ENCODE data around the gene SLC9A3. TPM values are rescaled to one million over a fixed set of nuclear protein-coding genes. Genes with fewer than 3 reads are reported as not detected.
A peak's percentile ranks its signal among the peaks of the same experiment; 100 is the strongest.

The SLC9A3 gene
- polyA plus RNA-seq, 1 donor, result 1.8 TPM

GRCh38 chr5:431001-431710 is 93.1 kb downstream of the SLC9A3 start:
- DNase-seq (ENCODE audit: low read depth), result no peak

GRCh38 chr5:430214-430925 is 93.9 kb downstream of the SLC9A3 start:
- no peak for DNase-seq (ENCODE audit: low read depth)

GRCh38 chr5:429453-430188 is 94.6 kb downstream of the SLC9A3 start:
- DNase-seq (ENCODE audit: low read depth), result peak; percentile 39

GRCh38 chr5:428754-429452 is 95.3 kb downstream of the SLC9A3 start:
- DNase-seq (ENCODE audit: low read depth), result no peak

DNA sequence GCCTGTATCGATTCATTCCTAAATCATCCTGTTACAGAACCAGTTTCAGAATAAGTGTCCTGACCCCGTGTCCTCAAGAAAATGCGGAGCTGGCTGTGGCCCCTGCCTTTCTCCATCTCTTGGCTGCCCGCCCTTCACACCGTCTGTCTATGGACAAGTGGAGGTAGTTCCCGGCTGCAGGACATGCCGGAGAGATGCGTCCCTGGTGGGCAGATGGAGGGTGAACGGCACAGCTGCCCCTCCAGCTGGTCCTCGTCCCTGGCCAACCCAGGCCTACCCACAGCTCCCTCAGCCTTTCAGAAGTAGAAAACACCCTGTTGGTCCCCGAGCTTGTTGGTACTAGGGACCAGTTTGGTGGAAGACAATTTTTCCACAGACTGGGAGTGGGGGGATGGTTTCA is 96.0 kb downstream of the SLC9A3 start:
- no peak for DNase-seq (ENCODE audit: low read depth)

DNA sequence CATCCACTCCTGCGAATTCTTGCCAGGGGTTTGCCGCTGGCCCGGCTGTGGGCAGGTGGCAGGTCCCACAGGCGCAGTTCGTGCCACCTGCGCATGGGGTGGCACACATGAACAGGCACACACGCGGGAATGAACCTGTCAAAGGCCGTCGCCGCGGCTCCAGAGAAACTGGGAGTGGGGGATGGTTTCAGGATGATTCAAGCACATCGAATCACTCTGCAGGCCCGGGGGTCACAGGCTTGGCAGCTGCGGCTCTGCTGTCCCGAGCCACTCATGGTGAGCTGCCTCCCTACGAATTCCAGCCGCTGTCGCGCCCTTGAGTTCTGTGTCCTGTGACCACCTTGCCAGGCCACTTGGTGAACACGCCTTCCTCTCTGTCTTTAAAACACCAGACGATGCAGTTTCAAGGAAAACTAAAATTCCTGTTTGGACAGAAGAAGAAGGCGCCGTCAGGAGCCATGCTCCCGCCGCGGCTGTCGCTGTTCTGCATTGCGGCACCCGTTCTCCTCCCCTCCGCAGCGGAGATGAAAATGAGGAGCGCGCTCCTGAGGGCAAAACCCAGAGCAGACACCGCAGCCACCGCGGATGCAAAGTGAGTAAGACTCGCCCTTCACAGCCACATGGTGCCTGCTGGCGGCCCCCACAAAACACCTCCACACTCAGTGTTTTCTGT is 96.7 kb downstream of the SLC9A3 start:
- DNase-seq (ENCODE audit: low read depth), result no peak

- no peak for DNase-seq (ENCODE audit: low read depth)
Measured at GRCh38 chr5:426392-426976, 97.8 kb downstream of the SLC9A3 start.

DNA sequence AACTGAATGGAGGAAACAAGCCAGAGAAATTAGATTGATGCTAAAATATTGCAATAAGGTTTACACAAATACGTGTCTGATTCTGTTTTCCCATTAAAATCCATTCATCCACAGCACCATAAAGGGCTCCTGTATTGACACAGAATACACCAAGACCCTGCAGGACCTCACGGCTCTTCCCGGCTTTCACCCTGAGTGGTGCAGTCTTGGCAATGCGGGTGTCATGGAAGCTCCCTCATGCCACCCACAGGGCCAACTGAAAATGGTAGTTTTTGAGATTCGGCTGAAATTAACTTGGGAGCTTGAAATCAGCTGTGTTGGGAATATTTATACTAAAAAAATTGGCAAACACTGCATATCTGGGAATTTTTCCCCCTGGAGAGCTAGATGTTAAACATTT is 98.5 kb downstream of the SLC9A3 start:
- DNase-seq (ENCODE audit: low read depth), result no peak

DNA sequence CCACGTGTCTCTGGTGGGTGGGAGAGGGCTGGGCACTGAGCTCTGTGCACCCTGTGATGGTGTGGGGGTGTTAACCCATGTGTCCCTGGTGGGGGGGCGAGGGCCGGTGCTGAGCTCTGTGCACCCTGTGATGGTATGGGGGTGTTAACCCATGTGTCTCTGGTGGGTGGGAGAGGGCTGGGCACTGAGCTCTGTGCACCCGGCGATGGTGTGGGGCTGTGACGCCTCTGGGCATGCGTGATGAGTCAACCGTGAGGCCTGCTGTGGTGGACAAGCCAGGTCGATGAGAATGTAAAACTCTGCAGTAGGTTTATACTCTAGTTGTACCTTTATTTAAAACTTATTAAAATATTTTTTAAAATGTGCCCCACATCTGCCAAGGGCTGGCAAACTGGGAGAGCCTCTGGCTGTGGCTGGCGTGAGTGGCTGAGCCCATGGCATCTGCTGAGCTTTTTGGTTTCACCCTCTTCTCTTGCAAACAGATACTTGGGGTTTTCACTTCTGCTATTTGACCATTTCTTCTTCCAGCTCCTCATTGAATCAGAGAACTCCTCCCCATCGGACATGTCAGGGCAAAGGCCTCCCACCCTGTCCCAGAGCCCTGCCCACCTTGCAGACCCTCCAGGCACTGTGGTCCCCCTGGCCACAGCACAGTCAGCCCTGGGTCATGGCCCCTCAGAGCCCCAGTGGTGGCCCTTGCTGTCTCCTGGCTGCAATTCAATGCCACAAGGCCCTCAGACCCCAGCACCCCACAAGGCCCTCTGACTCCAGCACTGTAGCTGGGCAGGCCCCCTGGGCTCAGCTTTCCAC is 99.7 kb downstream of the SLC9A3 start:
- DNase-seq (ENCODE audit: low read depth), result no peak

DNA sequence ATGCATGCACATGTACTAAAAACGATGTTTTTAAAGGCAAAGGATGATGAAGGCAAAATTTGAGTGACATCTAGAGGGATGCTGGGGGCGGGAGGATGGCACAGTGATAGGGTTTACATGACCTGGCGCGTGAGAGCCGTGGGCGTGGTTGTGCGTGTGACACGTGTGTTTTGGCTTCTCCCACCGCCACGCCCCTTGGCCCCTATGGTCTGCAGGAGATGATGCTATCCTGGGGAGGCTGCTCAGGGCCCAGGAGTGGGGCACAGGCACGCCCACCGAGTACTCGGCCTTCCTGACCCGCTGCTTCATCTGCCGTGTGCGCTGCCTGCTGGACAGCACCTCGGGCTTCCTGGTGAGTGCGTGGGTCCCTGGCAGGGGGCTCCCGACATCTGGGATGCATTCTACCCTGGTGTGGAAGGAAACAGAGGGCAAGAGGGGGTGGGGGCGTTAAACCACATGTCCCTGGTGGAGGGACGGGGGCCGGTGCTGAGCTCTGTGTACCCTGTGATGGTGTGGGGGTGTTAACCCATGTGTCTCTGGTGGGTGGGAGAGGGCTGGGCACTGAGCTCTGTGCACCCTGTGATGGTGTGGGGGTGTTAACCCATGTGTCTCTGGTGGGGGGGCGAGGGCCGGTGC is 100.5 kb downstream of the SLC9A3 start:
- DNase-seq (ENCODE audit: low read depth), result no peak

DNA sequence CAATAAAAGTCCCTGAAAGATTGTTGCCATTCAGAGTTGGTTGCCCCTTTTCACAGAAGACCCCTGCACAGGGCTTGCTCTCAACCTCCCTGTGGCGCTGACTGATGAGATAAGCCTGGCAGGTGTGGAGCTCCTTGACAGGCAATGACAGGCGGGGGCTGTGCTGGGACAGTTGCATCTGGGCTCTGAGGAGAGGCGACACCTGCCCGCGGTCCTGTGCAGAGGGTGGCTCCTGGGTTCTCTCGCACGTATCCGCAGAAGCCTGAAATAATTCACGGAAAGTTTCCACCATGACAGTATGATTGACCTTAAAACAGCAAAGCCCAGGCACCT is 101.0 kb downstream of the SLC9A3 start:
- no peak for DNase-seq (ENCODE audit: low read depth)

- no peak for DNase-seq (ENCODE audit: low read depth)
Measured at GRCh38 chr5:422323-423232, 101.7 kb downstream of the SLC9A3 start.

DNA sequence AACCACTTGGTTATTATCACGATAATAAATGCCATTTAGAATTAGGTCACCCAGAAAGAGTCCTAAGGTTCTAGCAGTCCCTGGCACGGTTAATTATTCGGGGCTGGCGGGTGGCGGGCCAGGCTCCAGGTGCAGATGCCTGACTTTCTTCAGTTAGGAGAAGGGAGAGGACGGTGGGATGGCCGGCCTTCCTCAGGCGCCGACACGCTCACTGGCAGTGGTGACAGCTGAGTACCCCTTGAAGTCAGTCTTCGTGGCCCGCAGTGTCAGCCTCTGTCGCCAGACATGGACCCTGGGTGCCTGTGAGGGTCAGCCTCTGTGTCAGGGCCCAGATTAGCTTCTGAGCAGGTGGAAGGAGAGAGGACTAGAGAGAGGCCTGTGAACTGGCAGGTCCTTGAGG is 102.3 kb downstream of the SLC9A3 start:
- no peak for DNase-seq (ENCODE audit: low read depth)

GRCh38 chr5:421287-421880 is 102.9 kb downstream of the SLC9A3 start:
- DNase-seq (ENCODE audit: low read depth), result no peak

DNA sequence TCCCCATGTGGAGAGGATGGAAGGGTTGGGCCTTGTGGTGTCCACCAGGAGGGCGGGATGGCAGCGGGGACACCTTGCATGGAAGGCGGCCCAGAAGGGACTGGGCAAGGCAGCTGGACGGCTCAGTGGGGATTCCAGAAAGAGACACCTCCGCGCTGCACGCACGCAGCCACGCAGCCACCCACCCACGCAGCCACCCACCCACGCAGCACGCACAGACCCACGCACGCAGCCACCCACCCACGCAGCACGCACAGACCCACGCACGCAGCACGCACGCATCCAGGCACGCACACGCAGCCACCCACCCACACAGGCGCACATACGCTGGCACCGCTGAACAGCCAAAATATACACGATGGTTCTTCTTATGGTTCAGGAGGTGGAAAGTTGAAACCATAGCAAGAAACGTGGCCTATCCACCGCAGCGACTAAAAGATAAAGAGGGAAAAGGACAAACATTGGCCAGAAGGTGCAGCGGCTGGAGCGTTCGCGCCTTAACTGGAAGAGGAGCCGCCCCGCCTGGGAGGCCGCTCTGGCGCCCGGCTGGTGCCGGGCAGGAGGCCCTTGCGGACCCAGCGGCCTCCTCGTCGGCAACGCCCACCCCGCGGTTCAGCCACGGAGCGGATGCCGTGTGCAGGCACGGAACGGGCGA is 103.5 kb downstream of the SLC9A3 start:
- DNase-seq (ENCODE audit: low read depth), result no peak
